Muscle of leg (tissue), 11 donors: ENCODE data around the gene MORN3. TPM values are rescaled to one million over a fixed set of nuclear protein-coding genes. Genes with fewer than 3 reads are reported as not detected.
"Not testable (repeated sequence)": the region's sequence is repeated elsewhere in the genome, so short reads cannot be mapped to it uniquely, and the experiment has no call there.

ENCODE experiments used
- DNase-seq: peaks from one replicate; pipeline ENCODE4 v3.0.0; 2013
- H3K27ac ChIP-seq: one replicate; pipeline ENCODE4 v1.5.1; 2013; ENCODE audit warnings: mild to moderate bottlenecking, low read length, control low read depth
- H3K27me3 ChIP-seq: one replicate; pipeline ENCODE4 v1.6.1; 2013; ENCODE audit warnings: low read length; ENCODE audit not compliant: control insufficient read depth, insufficient read depth
- H3K36me3 ChIP-seq: one replicate; pipeline ENCODE4 v1.6.1; 2013; ENCODE audit warnings: low read length; ENCODE audit not compliant: control insufficient read depth, insufficient read depth
- H3K4me1 ChIP-seq: one replicate; pipeline ENCODE4 v1.6.1; 2013; ENCODE audit warnings: low read length; ENCODE audit not compliant: control insufficient read depth, insufficient read depth
- H3K4me3 ChIP-seq: one replicate; pipeline ENCODE4 v1.5.1; 2013; ENCODE audit warnings: low read length, control low read depth
- H3K9me3 ChIP-seq: replicated peaks from 2 replicates; pipeline ENCODE4 v1.6.1; 2013; ENCODE audit warnings: low read depth, low read length; ENCODE audit not compliant: control insufficient read depth
- WGBS: methylation state at CpG from one replicate; pipeline ENCODE4 v1.1.5; 2013; ENCODE audit warnings: missing lambda C conversion rate; ENCODE audit not compliant: insufficient coverage; 5-methylcytosine and 5-hydroxymethylcytosine counted together
- polyA plus RNA-seq, 8 donors: library from polyadenylated mRNA; unstranded; fragments of 120-200 nt; gene quantifications; one replicate each; pipeline versions ENCODE4 v1.2.1 to v1.2.3, GENCODE V29; 2013; ENCODE audit warnings: inconsistent platforms in 1 of 8, low replicate concordance in 1 of 8; ENCODE audit not compliant: insufficient read length in 8 of 8, insufficient read depth in 1 of 8
- total RNA-seq: library from RNA; stranded (reverse); fragments of 120-200 nt; gene quantifications from one replicate; pipeline ENCODE4 v1.2.4, GENCODE V29; 2013

Gene MORN3
- total and polyA plus RNA-seq, 9 donors: 0.13 to 0.96 (median 0.23) TPM

DNA sequence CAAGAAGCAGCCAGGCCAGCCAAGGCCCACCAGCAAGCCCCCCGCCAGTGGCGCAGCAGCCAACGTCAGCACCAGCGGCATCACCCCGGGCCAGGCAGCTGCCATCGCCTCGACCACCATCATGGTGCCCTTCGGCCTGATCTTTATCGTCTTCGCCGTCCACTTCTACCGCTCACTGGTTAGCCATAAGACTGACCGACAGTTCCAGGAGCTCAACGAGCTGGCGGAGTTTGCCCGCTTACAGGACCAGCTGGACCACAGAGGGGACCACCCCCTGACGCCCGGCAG is 28.2 kb downstream of the MORN3 start:
- H3K27ac ChIP-seq: no peak overlapping the region
- H3K36me3 ChIP-seq: peaks cover 16% of the 10 kb centered on the region
- no peaks in the 10 kb centered on the region for H3K9me3 ChIP-seq
- 91% methylated on average over 18 of the region's 18 CpGs for WGBS
- peaks cover 8% of the 10 kb centered on the region for H3K4me1 ChIP-seq
- H3K4me3 ChIP-seq: no peak overlapping the region
- DNase-seq: no peak
- H3K27me3 ChIP-seq: no peaks in the 10 kb centered on the region

DNA sequence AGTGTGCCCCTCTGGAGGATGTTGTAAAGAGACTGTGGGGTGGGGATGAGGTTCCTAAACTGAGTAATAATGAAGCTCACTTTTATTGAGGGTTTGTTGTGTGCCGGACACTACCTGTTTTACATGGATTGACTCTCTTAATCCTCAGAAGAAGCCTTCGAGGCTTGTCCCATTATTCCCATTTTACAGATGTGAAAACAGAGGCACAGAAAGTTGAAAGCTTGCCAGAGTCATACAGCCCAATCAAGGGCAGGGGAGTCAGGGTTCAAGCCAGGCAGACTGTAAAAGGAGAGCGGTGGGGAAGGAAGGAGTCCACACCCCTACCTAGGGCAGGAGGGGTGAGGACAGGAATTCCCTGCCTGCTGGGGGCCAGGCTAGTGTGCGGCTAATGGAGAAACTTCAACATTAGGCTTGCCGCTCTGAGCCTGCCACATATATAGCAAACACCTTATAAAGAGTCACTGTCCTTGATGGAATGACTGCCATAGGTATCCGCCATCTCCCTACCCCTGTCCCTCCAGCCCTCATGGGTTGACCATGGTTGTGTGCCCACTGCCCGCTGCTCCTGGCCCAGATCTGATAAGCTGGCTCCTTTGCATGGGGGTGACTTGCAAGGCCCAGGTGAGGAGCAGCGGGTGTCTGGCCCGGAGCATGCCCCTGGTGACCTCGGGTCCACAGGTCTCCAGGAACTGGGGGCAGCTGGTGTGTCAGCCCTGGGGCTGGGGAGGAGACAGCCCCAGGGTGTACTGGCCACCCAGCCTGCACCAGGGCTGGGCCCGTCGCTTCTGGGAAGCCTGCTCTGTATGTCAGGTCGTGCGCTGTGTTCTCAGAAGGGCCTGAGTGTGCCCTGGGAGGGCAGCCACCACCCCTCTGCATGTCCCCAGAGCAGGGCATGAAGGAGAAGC is 30.9 kb downstream of the MORN3 start:
- WGBS: 74% methylated on average over 8 of the region's 14 CpGs
- Histone ChIP-seq H3K27ac (no peak overlapping the region), H3K9me3 (no peaks in the 10 kb centered on the region), H3K4me3 (no peak overlapping the region), H3K27me3 (no peaks in the 10 kb centered on the region), H3K4me1 (peaks cover 13% of the 10 kb centered on the region), H3K36me3 (peaks cover 16% of the 10 kb centered on the region)
- DNase-seq: no peak

DNA sequence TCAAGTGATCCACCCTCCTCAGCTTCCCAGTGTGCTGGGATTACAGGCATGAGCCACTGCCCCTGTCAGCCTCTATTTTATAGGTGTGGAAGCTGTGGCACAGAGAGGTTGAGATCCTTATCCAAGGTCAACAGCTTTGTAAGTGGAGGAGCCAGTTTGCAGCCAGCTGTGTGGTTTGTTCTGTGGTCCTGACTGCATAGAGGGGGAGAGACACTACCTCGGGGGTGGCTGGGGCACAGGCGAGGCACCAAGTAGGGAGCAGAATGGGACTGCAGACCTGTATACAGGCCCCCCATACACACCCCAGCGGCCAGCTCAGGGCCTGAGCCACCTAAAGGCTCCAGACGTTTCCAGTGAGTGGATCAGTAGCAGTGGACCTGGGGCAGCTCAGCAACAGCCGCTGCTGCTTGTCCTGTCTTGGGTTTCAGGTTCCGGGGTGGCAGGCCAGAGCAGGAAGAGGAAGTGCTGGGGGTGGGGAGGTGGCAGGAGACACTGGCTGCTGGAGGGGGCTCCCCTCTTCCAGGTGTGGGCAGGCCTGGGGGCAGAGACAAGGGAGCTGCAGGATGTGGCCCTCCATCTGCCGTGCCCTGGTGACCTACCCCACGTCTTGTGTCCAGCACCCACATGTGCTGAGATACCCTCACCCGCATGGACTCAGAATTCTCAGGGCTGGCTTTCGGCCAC is 32.1 kb downstream of the MORN3 start:
- Histone ChIP-seq H3K27me3 (no peaks in the 10 kb centered on the region), H3K36me3 (peaks cover 16% of the 10 kb centered on the region), H3K9me3 (no peaks in the 10 kb centered on the region), H3K4me1 (peaks cover 23% of the 10 kb centered on the region), H3K27ac (no peak overlapping the region), H3K4me3 (no peak overlapping the region)
- WGBS: 54% methylated on average over 4 of the region's 10 CpGs
- DNase-seq: peak; percentile 20

DNA sequence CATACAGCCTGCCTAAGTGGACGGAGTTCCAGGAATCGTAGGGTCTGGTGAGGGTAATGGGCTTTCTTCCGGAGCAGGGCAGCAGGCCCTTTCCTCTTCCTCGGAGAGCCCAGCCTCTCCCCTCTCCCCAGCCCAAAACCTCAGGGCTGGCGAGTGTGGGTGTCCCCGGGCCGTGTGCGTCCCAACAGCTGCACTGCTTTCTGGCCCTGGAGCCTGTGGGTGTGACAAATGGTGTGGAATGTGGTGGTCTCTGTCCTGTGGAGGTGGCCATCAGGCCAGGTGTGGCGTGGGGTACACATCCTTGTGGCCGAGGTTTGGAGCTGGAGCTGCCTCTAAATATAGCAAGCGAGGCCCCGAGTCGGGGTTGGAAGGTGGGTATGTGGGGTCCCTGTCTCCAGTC is 34.6 kb downstream of the MORN3 start:
- Histone ChIP-seq H3K4me3 (no peak overlapping the region), H3K27ac (peak overlapping the region; percentile 25), H3K4me1 (peaks cover 47% of the 10 kb centered on the region), H3K9me3 (no peaks in the 10 kb centered on the region), H3K36me3 (peaks cover 7% of the 10 kb centered on the region), H3K27me3 (no peaks in the 10 kb centered on the region)
- no peak for DNase-seq
- 80% methylated on average over 1 of the region's 13 CpGs for WGBS

DNA sequence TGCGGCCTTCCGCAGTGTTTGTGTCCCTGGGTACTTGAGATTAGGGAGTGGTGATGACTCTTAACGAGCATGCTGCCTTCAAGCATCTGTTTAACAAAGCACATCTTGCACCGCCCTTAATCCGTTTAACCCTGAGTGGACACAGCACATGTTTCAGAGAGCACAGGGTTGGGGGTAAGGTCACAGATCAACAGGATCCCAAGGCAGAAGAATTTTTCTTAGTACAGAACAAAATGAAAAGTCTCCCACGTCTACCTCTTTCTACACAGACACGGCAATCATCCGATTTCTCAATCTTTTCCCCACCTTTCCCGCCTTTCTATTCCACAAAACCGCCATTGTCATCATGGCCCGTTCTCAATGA is 35.6 kb downstream of the MORN3 start:
- H3K9me3 ChIP-seq, H3K4me3 ChIP-seq, H3K27me3 ChIP-seq, DNase-seq, H3K27ac ChIP-seq, H3K36me3 ChIP-seq: not testable (repeated sequence)
- no CpG with 5 or more reads among the region's 11 CpGs for WGBS
- H3K4me1 ChIP-seq: peaks cover 55% of the 10 kb centered on the region

DNA sequence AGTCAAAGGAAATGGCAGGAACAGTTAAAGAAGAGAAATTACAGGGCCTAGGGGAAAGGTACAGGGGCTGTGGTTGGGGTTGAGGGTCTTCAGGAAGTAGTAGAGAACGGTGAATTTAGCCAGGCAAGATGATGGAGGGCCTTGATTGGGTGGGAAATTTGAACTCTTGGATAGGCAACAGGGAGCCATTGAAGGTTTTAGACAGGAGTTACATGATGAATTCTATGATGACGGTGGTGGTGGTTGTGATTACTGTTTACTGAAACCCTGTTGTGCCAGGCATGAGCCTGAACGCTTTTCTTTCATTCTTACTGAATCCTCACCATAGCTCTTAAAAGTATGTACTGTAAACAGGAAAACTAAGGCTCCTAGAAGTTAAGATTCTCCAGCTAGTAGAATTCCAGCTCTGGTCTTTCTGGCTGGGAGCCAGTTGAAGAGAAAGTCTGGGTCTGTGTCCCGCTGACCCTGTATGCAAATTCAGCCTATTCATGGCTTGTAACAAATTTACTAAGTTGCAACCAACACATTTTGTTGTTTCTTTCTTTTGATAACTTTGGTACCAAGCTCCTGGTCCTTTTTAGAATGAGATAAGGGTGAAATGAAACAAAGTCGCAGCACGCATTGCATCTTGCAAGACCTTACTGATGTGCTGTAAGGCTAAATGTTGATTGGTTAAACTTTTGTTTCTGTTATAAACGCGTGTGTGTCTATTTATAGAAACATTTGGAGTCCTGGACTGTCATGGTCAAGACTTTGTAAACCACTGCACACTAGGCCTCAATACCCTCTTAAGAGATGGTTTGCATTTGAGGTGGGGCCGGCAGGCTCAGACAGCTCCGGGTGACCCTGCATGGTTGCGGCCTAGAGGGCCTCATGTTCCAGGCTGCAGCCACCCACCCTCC is 37.1 kb downstream of the MORN3 start:
- peaks cover 62% of the 10 kb centered on the region for H3K4me1 ChIP-seq
- no peak for DNase-seq
- peaks cover 10% of the 10 kb centered on the region for H3K36me3 ChIP-seq
- peak overlapping the region; percentile 86 for H3K27ac ChIP-seq
- H3K4me3 ChIP-seq: no peak overlapping the region
- H3K9me3 ChIP-seq: no peaks in the 10 kb centered on the region
- H3K27me3 ChIP-seq: no peaks in the 10 kb centered on the region
- WGBS: 47% methylated on average over 1 of the region's 11 CpGs

DNA sequence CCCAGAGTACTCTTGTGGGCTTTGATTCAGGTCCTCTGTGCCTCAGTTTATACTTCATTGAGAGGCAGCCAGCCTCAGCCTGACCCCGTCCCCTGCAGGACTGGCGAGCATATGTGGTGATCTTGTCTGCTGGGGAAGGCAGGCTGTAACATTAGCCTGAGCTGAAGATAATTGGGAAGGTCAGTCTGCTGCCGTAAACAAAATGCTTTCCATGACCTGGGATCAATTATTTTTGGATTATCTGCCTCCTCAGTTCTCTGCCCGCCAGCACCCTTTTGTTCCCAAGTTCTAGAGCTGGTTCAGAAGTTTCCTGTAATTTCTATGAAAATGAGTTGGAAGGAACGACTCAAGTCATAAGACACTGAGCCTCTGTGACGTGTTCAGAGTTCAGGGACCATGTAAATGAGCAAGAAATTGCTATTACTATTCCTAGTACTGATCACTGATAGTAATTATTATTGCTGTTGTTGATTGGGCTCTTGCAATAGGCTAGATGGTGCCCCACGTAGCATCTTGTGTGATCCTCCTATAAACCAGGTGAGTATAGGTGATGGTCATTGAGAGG is 38.6 kb downstream of the MORN3 start:
- 74% methylated on average over 4 of the region's 7 CpGs for WGBS
- Histone ChIP-seq H3K9me3 (no peaks in the 10 kb centered on the region), H3K27me3 (no peaks in the 10 kb centered on the region), H3K36me3 (peaks cover 10% of the 10 kb centered on the region), H3K4me1 (peaks cover 60% of the 10 kb centered on the region), H3K27ac (peak overlapping the region; percentile 35), H3K4me3 (no peak overlapping the region)
- DNase-seq: no peak

DNA sequence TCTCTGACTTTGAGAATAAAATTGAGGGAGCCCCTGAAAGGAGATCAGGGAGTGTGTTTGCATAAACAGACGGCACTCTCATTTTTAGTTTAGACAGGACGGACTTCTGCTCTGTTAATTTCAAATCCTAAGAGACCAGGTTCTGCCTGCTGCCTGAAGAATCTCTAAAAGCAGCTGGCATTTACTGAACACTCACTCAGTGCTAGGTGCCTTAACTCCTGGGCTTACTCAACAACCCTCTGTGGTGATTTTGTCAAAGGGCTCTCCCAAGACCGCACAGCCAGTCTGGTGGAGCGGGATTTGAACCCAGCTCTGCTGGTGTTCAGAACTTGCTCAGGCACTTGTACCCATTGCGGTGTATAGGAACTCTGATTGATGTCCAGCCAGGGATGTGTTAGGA is 40.9 kb downstream of the MORN3 start:
- DNase-seq: no peak
- 85% methylated on average over 5 of the region's 5 CpGs for WGBS
- Histone ChIP-seq H3K27me3 (no peaks in the 10 kb centered on the region), H3K4me3 (peak overlapping the region; percentile 78), H3K36me3 (peaks cover 10% of the 10 kb centered on the region), H3K4me1 (peaks cover 62% of the 10 kb centered on the region), H3K9me3 (no peaks in the 10 kb centered on the region), H3K27ac (peak overlapping the region; percentile 94)

DNA sequence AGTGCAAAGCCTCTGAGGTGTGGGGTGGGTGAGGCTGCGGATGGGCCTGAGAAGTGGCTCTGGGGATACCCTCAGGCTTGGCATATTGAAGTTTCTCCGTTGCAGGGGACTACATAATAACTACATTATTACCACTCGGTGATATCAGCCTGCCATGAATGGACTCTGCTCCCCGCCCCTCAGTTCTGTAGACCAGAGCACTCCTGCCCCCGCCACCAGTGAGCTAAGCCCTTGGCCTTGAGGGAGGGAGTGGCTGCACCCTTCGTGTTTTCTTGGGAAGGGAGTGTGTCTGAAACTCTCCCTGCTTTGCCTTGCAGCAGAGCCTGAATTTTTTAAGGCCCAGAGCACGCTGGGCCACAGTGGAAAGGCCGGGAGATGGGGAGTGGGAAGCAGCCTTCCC is 41.4 kb downstream of the MORN3 start:
- DNase-seq: peak; percentile 26
- Histone ChIP-seq H3K9me3 (no peaks in the 10 kb centered on the region), H3K4me3 (peak overlapping the region; percentile 78), H3K27ac (peak overlapping the region; percentile 94), H3K4me1 (peaks cover 58% of the 10 kb centered on the region), H3K27me3 (no peaks in the 10 kb centered on the region), H3K36me3 (peaks cover 10% of the 10 kb centered on the region)
- 29% methylated on average over 1 of the region's 8 CpGs for WGBS
